SK-N-SH (cell line): ENCODE data around the gene NLRP1. TPM values are rescaled to one million over a fixed set of nuclear protein-coding genes. Genes with fewer than 3 reads are reported as not detected.

ENCODE experiments used
- CTCF ChIA-PET: fragments of 300-600, 350-600 bp; formaldehyde crosslinking; extraction: SDS; loops from one replicate; lab custom pipeline; 2021; lab: Yijun Ruan, JAX
- POLR2A ChIA-PET: fragments of 350-600 bp; sonication (Branson Sonifier 250); formaldehyde crosslinking; extraction: SDS; loops from one replicate; lab custom pipeline; 2020; ENCODE audit warnings: antibody characterized with exemption, inconsistent platforms; lab: Yijun Ruan, JAX
- DNase-seq: peaks from one replicate; pipeline ENCODE4 v3.0.0; 2012
- H2AFZ ChIP-seq: fragments of 200-600 bp; sonication (generic); 2 replicates; pipeline ENCODE4 v1.8.1; 2016; ENCODE audit warnings: antibody characterized with exemption, mild to moderate bottlenecking, low read depth
- H3F3A ChIP-seq: fragments of 200-600 bp; sonication (generic); replicated peaks from 2 replicates; pipeline ENCODE3; 2016; ENCODE audit warnings: antibody characterized with exemption, mild to moderate bottlenecking; ENCODE audit not compliant: insufficient read depth
- H3K27ac ChIP-seq, 2 experiments: fragments of 200-500 bp in 1 of 2; fragments of 200-600 bp in 1 of 2; sonication (Bioruptor generic) in 1 of 2; sonication (generic), shearing (Covaris generic) in 1 of 2; 2 replicates each; pipeline versions ENCODE4 v1.5.1 to v1.6.1; 2014 to 2016; ENCODE audit warnings: low read depth in 2 of 2, inconsistent platforms in 1 of 2, low read length in 1 of 2, mild to moderate bottlenecking in 1 of 2, mixed read lengths in 1 of 2
- H3K27me3 ChIP-seq: fragments of 200-600 bp; sonication (generic), shearing (Covaris generic); 2 replicates; pipeline ENCODE4 v1.6.1; 2016; ENCODE audit warnings: mixed run types; ENCODE audit not compliant: insufficient read depth
- H3K36me3 ChIP-seq, 2 experiments: fragments of 200-500 bp in 1 of 2; fragments of 200-600 bp in 1 of 2; sonication (Bioruptor generic) in 1 of 2; sonication (generic) in 1 of 2; replicated peaks in 1 of 2; 2 replicates each; pipeline versions ENCODE3 to v1.5.1; 2014 to 2016; ENCODE audit warnings: low read length in 1 of 2, mild to moderate bottlenecking in 1 of 2; ENCODE audit not compliant: insufficient read depth in 2 of 2, control insufficient read depth in 1 of 2
- H3K4me1 ChIP-seq, 2 experiments: fragments of 200-500 bp in 1 of 2; fragments of 200-600 bp in 1 of 2; sonication (Bioruptor generic) in 1 of 2; sonication (generic), shearing (Covaris generic) in 1 of 2; 2 replicates each; pipeline versions ENCODE4 v1.5.1 to v1.6.1; 2014 to 2016; ENCODE audit warnings: low read depth in 1 of 2, low read length in 1 of 2, mixed run types in 1 of 2; ENCODE audit not compliant: insufficient read depth in 2 of 2, control insufficient read depth in 1 of 2
- H3K4me2 ChIP-seq: fragments of 200-600 bp; sonication (generic), shearing (Covaris generic); 2 replicates; pipeline ENCODE4 v1.6.1; 2017; ENCODE audit warnings: mixed run types
- H3K4me3 ChIP-seq, 2 experiments: fragments of 200-500 bp in 1 of 2; fragments of 200-600 bp in 1 of 2; sonication (Bioruptor generic) in 1 of 2; sonication (generic), shearing (Covaris generic) in 1 of 2; 2 replicates each; pipeline versions ENCODE4 v1.5.1 to v1.8.1; 2014 to 2016; ENCODE audit warnings: low read depth in 2 of 2, inconsistent platforms in 1 of 2, low read length in 1 of 2, mild to moderate bottlenecking in 1 of 2, mixed read lengths in 1 of 2, moderate library complexity in 1 of 2
- H3K79me2 ChIP-seq: fragments of 200-600 bp; sonication (generic); 2 replicates; pipeline ENCODE4 v1.8.1; 2017; ENCODE audit warnings: mild to moderate bottlenecking; ENCODE audit not compliant: insufficient read depth
- H3K9ac ChIP-seq: fragments of 200-600 bp; sonication (generic); 2 replicates; pipeline ENCODE4 v1.6.1; 2017; ENCODE audit warnings: mixed run types
- H3K9me2 ChIP-seq: fragments of 200-600 bp; sonication (generic); 2 replicates; pipeline ENCODE4 v1.6.1; 2017; ENCODE audit warnings: mixed run types
- H3K9me3 ChIP-seq: fragments of 200-600 bp; sonication (generic); 2 replicates; pipeline ENCODE4 v1.6.1; 2017; ENCODE audit warnings: mixed run types, mild to moderate bottlenecking, moderate library complexity
- H4K20me1 ChIP-seq: fragments of 200-600 bp; sonication (generic); 2 replicates; pipeline ENCODE4 v1.6.1; 2017; ENCODE audit warnings: mild to moderate bottlenecking, mixed run types; ENCODE audit not compliant: insufficient read depth
- CHD2 ChIP-seq: fragments of 150-350 bp; IDR thresholded peaks from 2 replicates; pipeline ENCODE4 v1.6.1; 2018; ENCODE audit warnings: low read length; ENCODE audit not compliant: partially characterized antibody
- ELF1 ChIP-seq: IDR thresholded peaks from 2 replicates; pipeline ENCODE4 v1.4.0; 2012
- EP300 ChIP-seq, 2 experiments: IDR thresholded peaks; 2 replicates each; pipeline versions ENCODE4 v1.4.0 to v1.6.1; 2012; ENCODE audit warnings: borderline replicate concordance in 1 of 2, low read depth in 1 of 2, low read length in 1 of 2
- EZH2phosphoT487 ChIP-seq: fragments of 200-600 bp; sonication (generic); IDR thresholded peaks from 2 replicates; pipeline ENCODE4 v1.6.1; 2017; ENCODE audit warnings: low read depth, mixed run types, mild to moderate bottlenecking, antibody characterized with exemption, moderate library complexity, borderline replicate concordance
- FOSL2 ChIP-seq: IDR thresholded peaks from 2 replicates; pipeline ENCODE4 v1.4.0; 2012; ENCODE audit warnings: low read depth, mild to moderate bottlenecking, moderate library complexity, borderline replicate concordance
- FOXJ3 ChIP-seq: sonication (generic); formaldehyde crosslinking; IDR thresholded peaks from 2 replicates; pipeline ENCODE4 v1.5.1; 2020; ENCODE audit warnings: mild to moderate bottlenecking, missing genetic modification reagents
- FOXM1 ChIP-seq: IDR thresholded peaks from 2 replicates; pipeline ENCODE4 v1.4.0; 2012; ENCODE audit warnings: low read depth, mild to moderate bottlenecking
- GABPA ChIP-seq: IDR thresholded peaks from 2 replicates; pipeline ENCODE4 v1.4.0; 2012; ENCODE audit warnings: low read depth, mild to moderate bottlenecking
- GATA2 ChIP-seq: sonication (generic); formaldehyde crosslinking; IDR thresholded peaks from 2 replicates; pipeline ENCODE4 v1.5.0; 2020; ENCODE audit warnings: mild to moderate bottlenecking, missing genetic modification reagents
- JUND ChIP-seq: IDR thresholded peaks from 2 replicates; pipeline ENCODE4 v1.4.0; 2012
- MXI1 ChIP-seq: IDR thresholded peaks from 2 replicates; pipeline ENCODE4 v1.6.1; 2012; ENCODE audit warnings: mild to moderate bottlenecking, low read depth, low read length, improper control_type of control experiment
- NFIC ChIP-seq: IDR thresholded peaks from 2 replicates; pipeline ENCODE4 v1.4.0; 2012; ENCODE audit warnings: borderline replicate concordance
- NRF1 ChIP-seq: IDR thresholded peaks from 2 replicates; pipeline ENCODE4 v1.6.1; 2012; ENCODE audit warnings: low read depth, mild to moderate bottlenecking, low read length
- POLR2AphosphoS5 ChIP-seq: IDR thresholded peaks from 2 replicates; pipeline ENCODE4 v1.6.1; 2012; ENCODE audit warnings: low read depth, low read length
- RAD21 ChIP-seq: IDR thresholded peaks from 2 replicates; pipeline ENCODE4 v1.6.1; 2012; ENCODE audit warnings: mild to moderate bottlenecking, low read length
- RFX5 ChIP-seq: IDR thresholded peaks from 2 replicates; pipeline ENCODE4 v1.6.1; 2012; ENCODE audit warnings: mild to moderate bottlenecking, improper control_type of control experiment, low read length
- RXRA ChIP-seq: IDR thresholded peaks from 2 replicates; pipeline ENCODE4 v1.4.0; 2012; ENCODE audit warnings: low read depth, mild to moderate bottlenecking, borderline replicate concordance
- SIN3A ChIP-seq: IDR thresholded peaks from 2 replicates; pipeline ENCODE4 v1.6.1; 2012; ENCODE audit warnings: low read depth, mild to moderate bottlenecking, low read length, moderate library complexity, borderline replicate concordance
- SMC3 ChIP-seq: IDR thresholded peaks from 2 replicates; pipeline ENCODE4 v1.6.1; 2012; ENCODE audit warnings: low read depth, low read length, improper control_type of control experiment
- TAF1 ChIP-seq: IDR thresholded peaks from 2 replicates; pipeline ENCODE4 v1.6.1; 2012; ENCODE audit warnings: low read depth, mild to moderate bottlenecking, low read length, moderate library complexity, borderline replicate concordance
- TCF12 ChIP-seq: IDR thresholded peaks from 2 replicates; pipeline ENCODE4 v1.4.0; 2012
- TEAD4 ChIP-seq: IDR thresholded peaks from 2 replicates; pipeline ENCODE4 v1.4.0; 2012; ENCODE audit warnings: mild to moderate bottlenecking, borderline replicate concordance; ENCODE audit not compliant: insufficient read depth
- whole genome bisulfite sequencing: methylation state at CpG from one replicate; pipeline ENCODE4 v1.1.6; 2017; ENCODE audit warnings: low lambda C conversion rate; 5-methylcytosine and 5-hydroxymethylcytosine counted together
- polyA plus RNA-seq, 3 experiments: library from polyadenylated mRNA; depleted of rRNA; stranded (reverse); fragments of >200 nt; gene quantifications; 2 replicates each; pipeline ENCODE4 v1.2.3, GENCODE V29; 2012
- TF ChIP-seq, protein P1 (sequence below): IDR thresholded peaks from 2 replicates; pipeline ENCODE4 v1.6.1; 2012; ENCODE audit warnings: mild to moderate bottlenecking, low read depth, low read length, moderate library complexity
- TF ChIP-seq, protein P2 (sequence below): fragments of 200-600 bp; sonication (generic); IDR thresholded peaks from 2 replicates; pipeline ENCODE4 v1.6.1; 2017; ENCODE audit warnings: antibody characterized with exemption, mild to moderate bottlenecking, moderate library complexity
- TF ChIP-seq, protein P3 (sequence below): fragments of 150-350 bp; IDR thresholded peaks from 2 replicates; pipeline ENCODE4 v1.6.1; 2017; ENCODE audit warnings: antibody characterized with exemption, low read length, low read depth, borderline replicate concordance
- TF ChIP-seq, protein P4 (sequence below): IDR thresholded peaks from 2 replicates; pipeline ENCODE4 v1.4.0; 2012; ENCODE audit warnings: low read depth, borderline replicate concordance

Gene NLRP1
- 51.4 and 53.0 TPM in 2 replicates for polyA plus RNA-seq (2012; rRNA removed)
- polyA plus RNA-seq (2012; cell fraction: cytosol; rRNA removed): 32.5 and 42.2 TPM in 2 replicates
- 87.5 and 109 TPM in 2 replicates for polyA plus RNA-seq (2012; cell fraction: nucleus; rRNA removed)

DNA sequence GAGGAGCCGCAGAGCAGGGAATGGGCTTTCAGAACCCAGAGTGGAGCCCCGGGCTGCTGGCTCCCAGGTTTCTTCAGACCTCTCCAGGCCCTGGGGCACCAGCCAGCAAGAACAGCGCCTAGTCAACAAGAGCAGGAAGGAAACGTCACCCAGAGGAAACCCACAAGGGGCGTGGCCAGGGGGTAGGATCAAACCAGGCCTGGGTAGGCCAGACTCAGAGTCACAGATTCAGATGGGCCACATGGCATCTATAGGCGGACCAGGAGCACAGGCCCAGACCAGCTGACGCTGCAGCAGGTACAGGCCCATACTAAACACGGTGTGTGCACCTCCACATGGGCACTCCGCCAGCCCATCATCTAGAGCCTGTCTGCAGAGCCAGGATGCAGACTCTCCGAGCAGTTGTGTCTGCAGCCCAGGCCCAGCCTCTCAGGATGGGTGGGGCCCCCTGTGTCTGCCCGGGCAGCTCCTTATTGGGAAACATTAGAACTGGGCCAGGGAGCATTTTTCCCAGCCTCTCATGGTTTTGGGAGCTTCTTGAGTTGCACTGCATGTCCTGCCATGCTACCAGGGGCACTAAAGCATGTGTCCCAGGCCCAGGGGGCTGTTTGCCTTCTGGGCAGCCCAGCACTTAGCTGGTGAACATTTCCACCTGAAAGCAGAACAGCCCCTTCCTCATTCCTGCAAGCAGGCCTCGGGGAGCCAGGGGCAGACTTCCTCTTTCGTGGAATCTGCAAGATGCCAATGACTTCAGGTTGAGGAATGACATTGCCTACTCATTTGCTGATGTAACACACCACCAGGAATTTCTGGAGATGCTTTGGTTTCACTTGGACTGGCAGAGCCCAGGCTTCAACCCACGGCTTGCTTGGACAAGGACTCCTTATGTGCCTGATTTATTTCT, at the start of gene NLRP1:
Gene NLRP1 (minus strand): TSS at position 127 of the 904 bp plus-strand sequence. CDS start 552 bp downstream, outside the sequence.
- peaks cover 28% of the 10 kb centered on the region for H3F3A ChIP-seq
- H4K20me1 ChIP-seq: no peaks in the 10 kb centered on the region
- POLR2A ChIA-PET: no interaction called here
- H3K79me2 ChIP-seq: peaks cover 15% of the 10 kb centered on the region
- CTCF ChIA-PET: interaction anchor here (1.0 to 1.7 kb wide), 4 partner anchors 122 to 852 kb away, joined by 3 to 10 read pairs (median 3); no protein-coding TSS in a partner anchor
- peak within 1 kb of the TSS; percentile 81 for H3K9ac ChIP-seq
- H3K27me3 ChIP-seq: no peaks in the 10 kb centered on the region
- WGBS: 22% methylated on average over 7 of the region's 14 CpGs
- H3K4me2 ChIP-seq: peak within 1 kb of the TSS; percentile 90
- peak within 1 kb of the TSS; percentile 51 to 86; a peak in 3 of 4 replicates for H3K27ac ChIP-seq
- H3K4me1 ChIP-seq: peaks cover 0 to 20% of the 10 kb centered on the region in 2 experiments; a peak in 3 of 4 replicates
- peak within 1 kb of the TSS; percentile 34 to 61; a peak in 3 of 4 replicates for H3K4me3 ChIP-seq
- H3K36me3 ChIP-seq: peaks cover 3 to 18% of the 10 kb centered on the region in 2 experiments
- H3K9me3 ChIP-seq: no peaks in the 10 kb centered on the region
- DNase-seq: peak; percentile 35
- peak within 1 kb of the TSS; percentile 89 for H2AFZ ChIP-seq
- no peaks in the 10 kb centered on the region for H3K9me2 ChIP-seq
- TF ChIP-seq GABPA (0 out of 2 replicates have a peak, but pooled peaks have one; percentile 25), GATA2 (CRISPR knock-in tag) (no peak), TAF1 (no peak), CHD2 (no peak), RAD21 (no peak), SMC3 (no peak), FOSL2 (peak; percentile 66), ELF1 (peak; percentile 78), EP300 (IDR thresholded peaks at IDR 0.05; ENCODE audit: borderline replicate concordance in 1 of 2, low read depth in 1 of 2, low read length in 1 of 2) (no peak), TEAD4 (0 out of 2 replicates have a peak, but pooled peaks have one; percentile 46), RXRA (0 out of 2 replicates have a peak, but pooled peaks have one; percentile 16), SIN3A (no peak), RFX5 (no peak), FOXM1 (no peak), TCF12 (peak; percentile 62), POLR2AphosphoS5 (peak; percentile 56), NFIC (peak; percentile 21; the same call in 1 of the 2 replicates), JUND (peak; percentile 56; the same call in 1 of the 2 replicates), FOXJ3 (CRISPR knock-in tag) (no peak), EZH2phosphoT487 (no peak), MXI1 (no peak), NRF1 (no peak)
- TF ChIP-seq, protein P1, sequence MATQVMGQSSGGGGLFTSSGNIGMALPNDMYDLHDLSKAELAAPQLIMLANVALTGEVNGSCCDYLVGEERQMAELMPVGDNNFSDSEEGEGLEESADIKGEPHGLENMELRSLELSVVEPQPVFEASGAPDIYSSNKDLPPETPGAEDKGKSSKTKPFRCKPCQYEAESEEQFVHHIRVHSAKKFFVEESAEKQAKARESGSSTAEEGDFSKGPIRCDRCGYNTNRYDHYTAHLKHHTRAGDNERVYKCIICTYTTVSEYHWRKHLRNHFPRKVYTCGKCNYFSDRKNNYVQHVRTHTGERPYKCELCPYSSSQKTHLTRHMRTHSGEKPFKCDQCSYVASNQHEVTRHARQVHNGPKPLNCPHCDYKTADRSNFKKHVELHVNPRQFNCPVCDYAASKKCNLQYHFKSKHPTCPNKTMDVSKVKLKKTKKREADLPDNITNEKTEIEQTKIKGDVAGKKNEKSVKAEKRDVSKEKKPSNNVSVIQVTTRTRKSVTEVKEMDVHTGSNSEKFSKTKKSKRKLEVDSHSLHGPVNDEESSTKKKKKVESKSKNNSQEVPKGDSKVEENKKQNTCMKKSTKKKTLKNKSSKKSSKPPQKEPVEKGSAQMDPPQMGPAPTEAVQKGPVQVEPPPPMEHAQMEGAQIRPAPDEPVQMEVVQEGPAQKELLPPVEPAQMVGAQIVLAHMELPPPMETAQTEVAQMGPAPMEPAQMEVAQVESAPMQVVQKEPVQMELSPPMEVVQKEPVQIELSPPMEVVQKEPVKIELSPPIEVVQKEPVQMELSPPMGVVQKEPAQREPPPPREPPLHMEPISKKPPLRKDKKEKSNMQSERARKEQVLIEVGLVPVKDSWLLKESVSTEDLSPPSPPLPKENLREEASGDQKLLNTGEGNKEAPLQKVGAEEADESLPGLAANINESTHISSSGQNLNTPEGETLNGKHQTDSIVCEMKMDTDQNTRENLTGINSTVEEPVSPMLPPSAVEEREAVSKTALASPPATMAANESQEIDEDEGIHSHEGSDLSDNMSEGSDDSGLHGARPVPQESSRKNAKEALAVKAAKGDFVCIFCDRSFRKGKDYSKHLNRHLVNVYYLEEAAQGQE: 0 out of 2 replicates have a peak, but pooled peaks have one; percentile 45
- TF ChIP-seq, protein P2, sequence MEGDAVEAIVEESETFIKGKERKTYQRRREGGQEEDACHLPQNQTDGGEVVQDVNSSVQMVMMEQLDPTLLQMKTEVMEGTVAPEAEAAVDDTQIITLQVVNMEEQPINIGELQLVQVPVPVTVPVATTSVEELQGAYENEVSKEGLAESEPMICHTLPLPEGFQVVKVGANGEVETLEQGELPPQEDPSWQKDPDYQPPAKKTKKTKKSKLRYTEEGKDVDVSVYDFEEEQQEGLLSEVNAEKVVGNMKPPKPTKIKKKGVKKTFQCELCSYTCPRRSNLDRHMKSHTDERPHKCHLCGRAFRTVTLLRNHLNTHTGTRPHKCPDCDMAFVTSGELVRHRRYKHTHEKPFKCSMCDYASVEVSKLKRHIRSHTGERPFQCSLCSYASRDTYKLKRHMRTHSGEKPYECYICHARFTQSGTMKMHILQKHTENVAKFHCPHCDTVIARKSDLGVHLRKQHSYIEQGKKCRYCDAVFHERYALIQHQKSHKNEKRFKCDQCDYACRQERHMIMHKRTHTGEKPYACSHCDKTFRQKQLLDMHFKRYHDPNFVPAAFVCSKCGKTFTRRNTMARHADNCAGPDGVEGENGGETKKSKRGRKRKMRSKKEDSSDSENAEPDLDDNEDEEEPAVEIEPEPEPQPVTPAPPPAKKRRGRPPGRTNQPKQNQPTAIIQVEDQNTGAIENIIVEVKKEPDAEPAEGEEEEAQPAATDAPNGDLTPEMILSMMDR: no peak
- TF ChIP-seq, protein P3, sequence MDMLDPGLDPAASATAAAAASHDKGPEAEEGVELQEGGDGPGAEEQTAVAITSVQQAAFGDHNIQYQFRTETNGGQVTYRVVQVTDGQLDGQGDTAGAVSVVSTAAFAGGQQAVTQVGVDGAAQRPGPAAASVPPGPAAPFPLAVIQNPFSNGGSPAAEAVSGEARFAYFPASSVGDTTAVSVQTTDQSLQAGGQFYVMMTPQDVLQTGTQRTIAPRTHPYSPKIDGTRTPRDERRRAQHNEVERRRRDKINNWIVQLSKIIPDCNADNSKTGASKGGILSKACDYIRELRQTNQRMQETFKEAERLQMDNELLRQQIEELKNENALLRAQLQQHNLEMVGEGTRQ: no peak
- TF ChIP-seq, protein P4, sequence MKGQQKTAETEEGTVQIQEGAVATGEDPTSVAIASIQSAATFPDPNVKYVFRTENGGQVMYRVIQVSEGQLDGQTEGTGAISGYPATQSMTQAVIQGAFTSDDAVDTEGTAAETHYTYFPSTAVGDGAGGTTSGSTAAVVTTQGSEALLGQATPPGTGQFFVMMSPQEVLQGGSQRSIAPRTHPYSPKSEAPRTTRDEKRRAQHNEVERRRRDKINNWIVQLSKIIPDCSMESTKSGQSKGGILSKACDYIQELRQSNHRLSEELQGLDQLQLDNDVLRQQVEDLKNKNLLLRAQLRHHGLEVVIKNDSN: peak; percentile 27; the same call in 1 of the 2 replicates
